ENCODE results near the gene HOXB6. TPM values are rescaled to one million over a fixed set of nuclear protein-coding genes. Genes with fewer than 3 reads are reported as not detected.

The HOXB6 gene
- total RNA-seq, 1 donor from 2014 or later: 1.9 TPM

GRCh38 chr17:48593126-48593829 lies 11.5 kb downstream of the HOXB6 start, which contains the start of gene HOXB5:
HOXB5 (minus strand) TSS chr17:48593779; CDS start chr17:48593682, 97 bp downstream.
- H3K27ac Mint-ChIP-seq (ENCODE audit: unreplicated experiment): no peak within 1 kb of the TSS
- H3K36me3 Mint-ChIP-seq (ENCODE audit: low read depth, unreplicated experiment): no peaks in the 10 kb centered on the region
- peak within 1 kb of the TSS; percentile 82 for H3K4me3 Mint-ChIP-seq (ENCODE audit: unreplicated experiment)
- H3K27me3 Mint-ChIP-seq (ENCODE audit: unreplicated experiment): peaks cover 45% of the 10 kb centered on the region
- no peak for TF ChIP-seq CTCF (IDR thresholded peaks at IDR 0.05; ENCODE audit: unreplicated experiment)
- no peak for DNase-seq (ENCODE audit: low spot score)
- H3K9me3 Mint-ChIP-seq (ENCODE audit: unreplicated experiment): no peaks in the 10 kb centered on the region
- peaks cover 59% of the 10 kb centered on the region for H3K4me1 Mint-ChIP-seq (ENCODE audit: unreplicated experiment)

- H3K36me3 Mint-ChIP-seq (ENCODE audit: low read depth, unreplicated experiment): no peaks in the 10 kb centered on the region
- no peak overlapping the region for H3K27ac Mint-ChIP-seq (ENCODE audit: unreplicated experiment)
- TF ChIP-seq CTCF (IDR thresholded peaks at IDR 0.05; ENCODE audit: unreplicated experiment): no peak
- H3K4me3 Mint-ChIP-seq (ENCODE audit: unreplicated experiment): no peak overlapping the region
- H3K9me3 Mint-ChIP-seq (ENCODE audit: unreplicated experiment): no peaks in the 10 kb centered on the region
- peaks cover 45% of the 10 kb centered on the region for H3K27me3 Mint-ChIP-seq (ENCODE audit: unreplicated experiment)
- H3K4me1 Mint-ChIP-seq (ENCODE audit: unreplicated experiment): peaks cover 61% of the 10 kb centered on the region
- DNase-seq (ENCODE audit: low spot score): no peak
These were observed 12.2 kb downstream of the HOXB6 start for GRCh38 chr17:48592577-48592976.

GRCh38 chr17:48592057-48592514 lies 12.7 kb downstream of the HOXB6 start:
- Mint-ChIP-seq H3K9me3 (ENCODE audit: unreplicated experiment) (no peaks in the 10 kb centered on the region), H3K27ac (ENCODE audit: unreplicated experiment) (no peak overlapping the region), H3K4me1 (ENCODE audit: unreplicated experiment) (peaks cover 65% of the 10 kb centered on the region), H3K4me3 (ENCODE audit: unreplicated experiment) (no peak overlapping the region), H3K27me3 (ENCODE audit: unreplicated experiment) (peaks cover 47% of the 10 kb centered on the region), H3K36me3 (ENCODE audit: low read depth, unreplicated experiment) (no peaks in the 10 kb centered on the region)
- DNase-seq (ENCODE audit: low spot score): no peak
- no peak for TF ChIP-seq CTCF (IDR thresholded peaks at IDR 0.05; ENCODE audit: unreplicated experiment)

GRCh38 chr17:48591255-48592056 lies 13.3 kb downstream of the HOXB6 start:
- no peaks in the 10 kb centered on the region for H3K36me3 Mint-ChIP-seq (ENCODE audit: low read depth, unreplicated experiment)
- peak overlapping the region; percentile 56 for H3K4me3 Mint-ChIP-seq (ENCODE audit: unreplicated experiment)
- no peaks in the 10 kb centered on the region for H3K9me3 Mint-ChIP-seq (ENCODE audit: unreplicated experiment)
- H3K27me3 Mint-ChIP-seq (ENCODE audit: unreplicated experiment): peaks cover 44% of the 10 kb centered on the region
- TF ChIP-seq CTCF (IDR thresholded peaks at IDR 0.05; ENCODE audit: unreplicated experiment): no peak
- DNase-seq (ENCODE audit: low spot score): no peak
- H3K27ac Mint-ChIP-seq (ENCODE audit: unreplicated experiment): no peak overlapping the region
- H3K4me1 Mint-ChIP-seq (ENCODE audit: unreplicated experiment): peaks cover 65% of the 10 kb centered on the region

Measured in endothelial cell (in vitro differentiated cells).